Panc1 (cell line): ENCODE data around the gene PTPMT1. TPM values are rescaled to one million over a fixed set of nuclear protein-coding genes. Genes with fewer than 3 reads are reported as not detected.

Source experiments
- ATAC-seq: fragments of 200-7000 bp; cut with Tn5 transposase; 2 replicates; pipeline ENCODE4 v1.9.1; 2020; ENCODE audit warnings: mild to moderate bottlenecking, moderate library complexity
- BruUV-seq: library from RNA; stranded (reverse); fragments of 400-500 nt; replicated peaks from 2 replicates; lab custom pipeline; 2021; lab: Mats Ljungman, UMichigan
- CTCF ChIA-PET: fragments of 300-600 bp; sonication (Branson Sonifier 250); formaldehyde crosslinking; loops from one replicate; lab custom pipeline; 2022; ENCODE audit warnings: antibody characterized with exemption; lab: Charles Lee
- POLR2A ChIA-PET: fragments of 300-600 bp; sonication (Branson Sonifier 250); formaldehyde crosslinking; loops from one replicate; lab custom pipeline; 2022; ENCODE audit warnings: antibody characterized with exemption; lab: Charles Lee
- DNase-seq: peaks from one replicate; pipeline ENCODE4 v3.0.0-alpha.2; 2010; ENCODE audit warnings: low read depth, low spot score
- H3K27ac ChIP-seq: 2 replicates; pipeline ENCODE4 v1.5.1; 2011; ENCODE audit warnings: mild to moderate bottlenecking, low read length, inconsistent platforms
- H3K27me3 ChIP-seq: fragments of 200-500 bp; sonication (Bioruptor generic); 2 replicates; pipeline ENCODE4 v1.6.0; 2014; ENCODE audit warnings: low read length, inconsistent platforms; ENCODE audit not compliant: control insufficient read depth, insufficient read depth
- H3K36me3 ChIP-seq: fragments of 200-500 bp; sonication (Bioruptor generic); 2 replicates; pipeline ENCODE4 v1.5.1; 2014; ENCODE audit warnings: inconsistent platforms, mild to moderate bottlenecking, low read length, moderate library complexity; ENCODE audit not compliant: control insufficient read depth, insufficient read depth
- H3K4me1 ChIP-seq: 2 replicates; pipeline ENCODE4 v1.5.1; 2011; ENCODE audit warnings: inconsistent platforms, mild to moderate bottlenecking, low read length, moderate library complexity; ENCODE audit not compliant: control insufficient read depth, insufficient read depth
- H3K4me3 ChIP-seq, 2 experiments: 2 replicates each; pipeline ENCODE4 v1.5.1; 2011 to 2012; ENCODE audit warnings: low read depth in 2 of 2, low read length in 2 of 2, mild to moderate bottlenecking in 2 of 2, inconsistent platforms in 1 of 2, moderate library complexity in 1 of 2
- H3K9me3 ChIP-seq: fragments of 200-500 bp; sonication (Bioruptor generic); 2 replicates; pipeline ENCODE4 v1.5.1; 2014; ENCODE audit warnings: low read depth, mild to moderate bottlenecking, inconsistent platforms, low read length, moderate library complexity; ENCODE audit not compliant: control insufficient read depth, insufficient read depth
- CTCF ChIP-seq: fragments of 450-650 bp; IDR thresholded peaks from 2 replicates; pipeline ENCODE4 v1.5.1; 2017; ENCODE audit warnings: mild to moderate bottlenecking
- POLR2AphosphoS5 ChIP-seq: IDR thresholded peaks from 2 replicates; pipeline ENCODE4 v1.6.1; 2012; ENCODE audit warnings: mild to moderate bottlenecking, low read depth, low read length, moderate library complexity
- REST ChIP-seq, 2 experiments: IDR thresholded peaks; 2 replicates each; pipeline ENCODE4 v1.6.1; 2011 to 2012; ENCODE audit warnings: low read depth in 2 of 2, control low read depth in 1 of 2, low read length in 1 of 2, mild to moderate bottlenecking in 1 of 2, moderate library complexity in 1 of 2; ENCODE audit not compliant: insufficient read depth in 1 of 2
- SIN3A ChIP-seq: IDR thresholded peaks from 2 replicates; pipeline ENCODE4 v1.6.1; 2012; ENCODE audit warnings: low read depth, mild to moderate bottlenecking, low read length, moderate library complexity, borderline replicate concordance; ENCODE audit not compliant: insufficient read depth
- TCF7L2 ChIP-seq: IDR thresholded peaks from 2 replicates; pipeline ENCODE4 v1.6.1; 2011; ENCODE audit warnings: mild to moderate bottlenecking, low read depth, low read length, inconsistent platforms
- in situ Hi-C: cut with HindIII; loops from 2 replicates; pipeline ENCODE4 v1.10.0; 2016; ENCODE audit warnings: low sequenced_read_pairs, low pct_unique_long_range_greater_than_20kb
- intact Hi-C: fragments of 100-400 bp; cut with micrococcal nuclease; formaldehyde crosslinking; loops from one replicate; pipeline ENCODE4 v1.10.0; 2022; ENCODE audit not compliant: unreplicated experiment
- total RNA-seq: library from RNA; stranded (reverse); gene quantifications from one replicate; pipeline ENCODE4 v1.2.1, GENCODE V29; 2021; ENCODE audit not compliant: unreplicated experiment

The PTPMT1 gene
- total RNA-seq, 1 experiment from 2014 or later, result 81.0 TPM

GRCh38 chr11:47605921-47606320, 40.5 kb downstream of the PTPMT1 start:
- H3K9me3 ChIP-seq, result no peaks in the 10 kb centered on the region
- ChIA-PET CTCF (no interaction called here), POLR2A (no interaction called here)
- no peak for TF ChIP-seq POLR2AphosphoS5
- no peak for TF ChIP-seq TCF7L2
- TF ChIP-seq SIN3A, result no peak
- TF ChIP-seq REST (IDR thresholded peaks at IDR 0.05; ENCODE audit: insufficient read depth in 1 of 2, low read depth in 2 of 2, low read length in 1 of 2), result no peak
- TF ChIP-seq CTCF, result no peak
- no TSS peak for BruUV-seq
- H3K27ac ChIP-seq, result no peak overlapping the region
- in situ Hi-C loops (no loop called here), intact Hi-C loops (no loop called here)
- DNase-seq (no peak), ATAC-seq (no peak)
- H3K36me3 ChIP-seq, result no peaks in the 10 kb centered on the region
- no peak overlapping the region for H3K4me3 ChIP-seq
- H3K4me1 ChIP-seq, result no peaks in the 10 kb centered on the region
- no peaks in the 10 kb centered on the region for H3K27me3 ChIP-seq

GRCh38 chr11:47606731-47607130, 41.3 kb downstream of the PTPMT1 start:
- H3K4me3 ChIP-seq, result no peak overlapping the region
- ChIA-PET CTCF (no interaction called here), POLR2A (interaction anchor here (0.6 kb wide), 1 partner anchor 23 kb away, joined by 3 read pairs; no protein-coding TSS in a partner anchor)
- H3K4me1 ChIP-seq, result no peaks in the 10 kb centered on the region
- BruUV-seq, result no TSS peak
- no peak for ATAC-seq
- no peak for DNase-seq
- H3K9me3 ChIP-seq, result no peaks in the 10 kb centered on the region
- in situ Hi-C loops, result no loop called here
- intact Hi-C loops, result no loop called here
- no peak for TF ChIP-seq TCF7L2
- no peak for TF ChIP-seq SIN3A
- no peak for TF ChIP-seq CTCF
- TF ChIP-seq REST (IDR thresholded peaks at IDR 0.05; ENCODE audit: insufficient read depth in 1 of 2, low read depth in 2 of 2, low read length in 1 of 2), result no peak
- no peaks in the 10 kb centered on the region for H3K36me3 ChIP-seq
- no peak overlapping the region for H3K27ac ChIP-seq
- no peaks in the 10 kb centered on the region for H3K27me3 ChIP-seq
